GM19438 (cell line): ENCODE results near the gene VPS11.
"Not testable (repeated sequence)": the region's sequence is repeated elsewhere in the genome, so short reads cannot be mapped to it uniquely, and the experiment has no call there.

Source experiments
- ATAC-seq: cut with Tn5 transposase; IDR thresholded peaks from one replicate; pipeline ENCODE4 v1.9.1; 2021; ENCODE audit warnings: low read depth; ENCODE audit not compliant: unreplicated experiment

Gene VPS11

GRCh38 chr11:119100994-119101758 lies 33.6 kb downstream of the VPS11 start:
- peak; percentile 14 for ATAC-seq

GRCh38 chr11:119101759-119102423 lies 34.3 kb downstream of the VPS11 start, which contains the start of gene DPAGT1:
Gene DPAGT1, minus strand, starts transcription at chr11:119101853. Its CDS starts 198 bp downstream, at chr11:119101655.
- ATAC-seq, result peak; percentile 63

GRCh38 chr11:119103161-119103664 lies 35.6 kb downstream of the VPS11 start:
- ATAC-seq, result not testable (repeated sequence)

GRCh38 chr11:119103793-119104192 lies 36.2 kb downstream of the VPS11 start:
- ATAC-seq, result no peak

- peak; percentile 62 for ATAC-seq
Observed at GRCh38 chr11:119106564-119107537, 39.2 kb downstream of the VPS11 start, which contains the start of gene C2CD2L. Gene C2CD2L, plus strand, starts transcription at chr11:119107344. Its CDS starts 398 bp downstream, at chr11:119107742.

GRCh38 chr11:119107538-119108145 lies 40.0 kb downstream of the VPS11 start:
- ATAC-seq, result peak; percentile 10

GRCh38 chr11:119108146-119108856 lies 40.7 kb downstream of the VPS11 start:
- no peak for ATAC-seq

GRCh38 chr11:119108857-119109221 lies 41.2 kb downstream of the VPS11 start:
- no peak for ATAC-seq

GRCh38 chr11:119109843-119110242 lies 42.2 kb downstream of the VPS11 start:
- ATAC-seq, result no peak

- no peak for ATAC-seq
Observed at GRCh38 chr11:119110439-119110838, 42.8 kb downstream of the VPS11 start.

- no peak for ATAC-seq
Observed at GRCh38 chr11:119111361-119111925, 43.8 kb downstream of the VPS11 start.

- ATAC-seq, result no peak
Observed at GRCh38 chr11:119112314-119113020, 44.8 kb downstream of the VPS11 start.

- no peak for ATAC-seq
Observed at GRCh38 chr11:119113716-119114115, 46.1 kb downstream of the VPS11 start.

GRCh38 chr11:119114351-119114750 lies 46.7 kb downstream of the VPS11 start:
- ATAC-seq, result no peak

- ATAC-seq, result no peak
Observed at GRCh38 chr11:119115484-119116234, 48.0 kb downstream of the VPS11 start.

- no peak for ATAC-seq
Observed at GRCh38 chr11:119116235-119116594, 48.6 kb downstream of the VPS11 start.

GRCh38 chr11:119116601-119117000 lies 49.0 kb downstream of the VPS11 start:
- no peak for ATAC-seq
